NCI-H526 treated with DMSO at 0.1 percent for 48 hours (cell line): ENCODE data around the gene RAB32.
"Not testable (repeated sequence)": the region's sequence is repeated elsewhere in the genome, so short reads cannot be mapped to it uniquely, and the experiment has no call there.

Experiments used
- DNase-seq: peaks from one replicate; lab custom pipeline; 2025; lab: John Stamatoyannopoulos, UW

Gene RAB32

GRCh38 chr6:146543211-146543939, at the start of gene RAB32:
RAB32 (plus strand) TSS chr6:146543833; CDS start chr6:146543872, 39 bp downstream.
- no peak for DNase-seq

GRCh38 chr6:146498309-146498708, 45.3 kb upstream of the RAB32 start:
- no peak for DNase-seq

DNA sequence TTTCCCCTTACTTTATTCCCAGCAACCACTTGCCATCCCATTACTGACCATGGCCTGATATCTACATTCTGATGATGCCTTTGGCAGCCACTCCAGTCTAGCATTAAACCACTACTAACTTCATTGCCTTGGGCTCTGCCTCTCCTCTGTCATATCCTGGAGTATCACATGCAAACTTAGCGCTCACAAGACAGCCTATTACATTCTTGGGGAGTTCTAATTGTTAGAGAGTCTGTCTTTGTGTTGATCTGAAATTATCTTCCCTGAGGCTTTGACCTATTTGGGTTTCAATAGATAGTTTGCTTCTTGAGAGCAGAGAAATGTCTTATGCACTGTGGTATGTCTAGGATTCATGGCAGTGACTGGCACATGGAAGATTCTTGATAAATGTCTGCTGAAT, 40.5 kb upstream of the RAB32 start:
- DNase-seq: no peak

DNA sequence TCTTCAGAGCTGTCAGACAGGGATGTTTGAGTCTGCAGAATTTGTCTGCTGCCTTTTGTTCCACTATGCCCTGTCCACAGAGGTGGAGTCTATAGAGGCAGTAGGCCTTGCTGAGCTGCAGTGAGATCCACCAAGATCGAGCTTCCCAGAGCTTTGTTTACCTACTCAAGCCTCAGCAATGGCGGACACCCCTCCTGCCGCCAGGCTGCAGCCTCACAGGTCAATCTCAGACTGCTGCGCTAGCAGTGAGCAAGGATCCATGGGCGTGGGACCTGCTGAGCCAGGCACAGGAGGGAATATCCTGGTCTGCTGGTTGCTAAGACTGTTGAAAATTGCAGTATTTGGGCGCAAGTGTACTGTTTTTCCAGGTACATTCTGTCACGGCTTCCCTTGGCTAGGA, 28.4 kb upstream of the RAB32 start:
- no peak for DNase-seq

- DNase-seq: no peak
Observed at GRCh38 chr6:146526192-146526591, 17.4 kb upstream of the RAB32 start.

- DNase-seq: no peak
Observed at GRCh38 chr6:146532702-146533101, 10.9 kb upstream of the RAB32 start.

- no peak for DNase-seq
Observed at GRCh38 chr6:146542881-146543210, 787 bp upstream of the RAB32 start.

- no peak for DNase-seq
Observed at GRCh38 chr6:146543940-146544615, 445 bp downstream of the RAB32 start.

GRCh38 chr6:146544616-146545182, 1.1 kb downstream of the RAB32 start:
- no peak for DNase-seq

- no peak for DNase-seq
Observed at GRCh38 chr6:146545581-146545980, 1.9 kb downstream of the RAB32 start.

GRCh38 chr6:146546443-146547043, 2.9 kb downstream of the RAB32 start:
- DNase-seq: no peak

DNA sequence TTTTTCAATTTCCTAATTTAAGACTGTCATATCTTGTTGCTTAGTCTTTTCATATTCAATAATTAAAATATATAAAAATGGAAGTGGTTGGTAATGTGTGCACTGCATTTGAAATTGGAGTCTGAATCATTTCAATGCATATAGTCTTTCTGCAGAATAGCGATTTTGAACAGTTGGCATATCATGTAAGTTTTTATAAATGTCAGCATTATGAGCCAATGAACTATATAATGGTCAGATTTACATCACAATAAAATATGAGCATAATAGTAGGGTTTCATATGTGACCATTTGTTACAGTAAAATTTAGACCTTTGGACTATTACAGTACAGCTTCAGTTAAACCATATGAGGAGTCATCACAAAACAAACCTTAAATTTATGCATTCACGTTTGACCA, 4.3 kb downstream of the RAB32 start:
- no peak for DNase-seq

DNA sequence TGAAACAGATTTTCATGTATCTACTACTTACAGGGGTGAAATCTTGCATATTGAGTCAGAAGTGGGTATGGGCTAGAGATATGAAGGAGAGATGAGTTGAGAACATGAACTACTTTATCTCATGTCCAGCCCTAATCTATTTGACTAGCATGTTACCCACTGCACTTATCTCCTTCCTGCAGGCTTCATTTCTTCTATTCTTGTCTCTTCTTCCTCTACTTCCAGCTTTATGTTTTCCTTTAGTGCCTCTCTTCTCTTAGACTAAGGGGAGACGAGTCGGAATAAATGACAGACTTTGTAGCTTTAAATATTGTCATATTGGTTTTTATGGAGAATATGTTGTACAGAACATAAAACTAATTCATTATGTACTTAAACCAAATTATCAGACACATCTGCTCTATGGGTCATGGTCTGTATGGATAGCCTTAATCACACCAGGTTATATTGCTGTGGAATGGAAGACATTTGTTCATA, 5.3 kb downstream of the RAB32 start:
- DNase-seq: no peak

GRCh38 chr6:146550911-146551310, 7.3 kb downstream of the RAB32 start:
- no peak for DNase-seq

DNA sequence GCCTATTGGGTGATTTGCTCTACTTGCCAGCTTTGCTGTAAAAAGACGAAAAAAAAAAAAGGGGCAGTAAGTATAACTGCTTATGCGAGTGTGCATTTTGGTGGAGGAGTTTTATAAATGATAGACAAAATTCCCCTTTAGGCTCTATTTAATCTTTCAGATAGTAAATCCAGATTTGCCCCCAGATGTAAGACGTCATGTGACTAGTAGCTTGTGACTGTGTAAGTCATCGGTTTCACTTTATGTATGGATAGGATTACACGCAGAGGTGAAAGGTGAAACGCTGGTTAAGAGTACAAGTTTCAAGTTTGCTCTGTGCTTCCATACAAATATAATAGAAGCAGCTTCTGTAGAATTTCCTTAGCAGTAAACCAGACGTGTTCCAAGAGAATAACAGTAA, 7.9 kb downstream of the RAB32 start:
- DNase-seq: no peak

- DNase-seq: no peak
Observed at GRCh38 chr6:146553377-146554135, 9.9 kb downstream of the RAB32 start.

GRCh38 chr6:146560607-146561006, 17.0 kb downstream of the RAB32 start:
- DNase-seq: no peak

DNA sequence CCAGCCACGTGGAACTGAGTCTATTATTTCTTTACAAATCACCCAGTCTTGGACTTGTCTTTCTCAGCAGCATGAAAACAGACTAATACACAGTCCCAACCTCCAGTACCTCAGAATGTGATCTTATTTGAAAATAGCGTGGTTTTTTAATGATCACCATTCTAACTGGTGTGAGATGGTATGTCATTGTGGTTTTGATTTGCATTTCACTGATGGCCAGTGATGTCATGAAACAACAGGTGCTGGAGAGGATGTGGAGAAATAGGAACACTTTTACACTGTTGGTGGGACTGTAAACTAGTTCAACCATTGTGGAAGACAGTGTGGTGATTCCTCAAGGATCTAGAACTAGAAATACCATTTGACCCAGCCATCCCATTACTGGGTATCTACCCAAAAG, 23.0 kb downstream of the RAB32 start:
- not testable (repeated sequence) for DNase-seq

- not testable (repeated sequence) for DNase-seq
Observed at GRCh38 chr6:146568619-146569018, 25.0 kb downstream of the RAB32 start.

DNA sequence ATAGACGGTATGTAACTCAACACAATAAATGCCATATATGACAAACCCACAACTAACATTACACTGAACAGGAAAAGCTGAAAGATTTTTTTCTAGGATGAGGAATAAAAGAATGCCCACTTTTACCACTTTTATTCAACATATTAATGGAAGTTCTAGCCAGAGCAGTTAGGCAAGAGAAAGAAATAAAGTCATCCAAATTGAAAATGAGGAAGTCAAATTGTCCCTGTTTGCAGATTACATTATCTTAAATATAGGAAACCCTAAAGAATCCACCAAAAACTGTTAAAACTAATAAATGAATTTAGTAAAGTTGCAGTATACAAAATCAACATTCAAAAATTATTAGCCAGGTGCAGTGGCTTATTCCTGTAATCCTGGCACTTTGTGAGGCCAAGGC, 30.6 kb downstream of the RAB32 start:
- no peak for DNase-seq

- DNase-seq: no peak
Observed at GRCh38 chr6:146578054-146578453, 34.4 kb downstream of the RAB32 start.

DNA sequence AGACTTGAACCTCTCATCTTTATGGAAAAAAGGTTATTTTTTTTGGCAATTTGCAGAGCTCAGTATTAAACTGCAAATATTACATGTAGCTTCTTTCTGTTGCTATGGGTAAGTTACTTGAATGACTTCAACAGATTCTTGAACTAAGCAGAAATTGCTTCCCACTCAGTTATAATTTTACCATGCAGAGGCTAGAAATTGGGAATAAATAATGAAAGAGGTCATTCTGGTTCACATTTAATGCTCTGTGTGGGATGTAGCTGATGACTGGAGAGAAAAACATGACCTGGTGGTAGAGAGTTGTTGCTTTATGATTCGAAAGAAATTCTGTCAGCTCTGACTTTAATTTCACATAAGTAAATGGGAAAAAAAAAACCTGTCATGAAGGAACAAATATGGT, 38.3 kb downstream of the RAB32 start:
- DNase-seq: no peak
